HG03342 (cell line): Measurements from ENCODE around the gene ABCC4.
"Not testable (repeated sequence)": the region's sequence is repeated elsewhere in the genome, so short reads cannot be mapped to it uniquely, and the experiment has no call there.

Experiments
- ATAC-seq: cut with Tn5 transposase; IDR thresholded peaks from one replicate; pipeline ENCODE4 v1.9.1; 2021; ENCODE audit warnings: mild to moderate bottlenecking, moderate library complexity; ENCODE audit not compliant: unreplicated experiment

The ABCC4 gene

DNA sequence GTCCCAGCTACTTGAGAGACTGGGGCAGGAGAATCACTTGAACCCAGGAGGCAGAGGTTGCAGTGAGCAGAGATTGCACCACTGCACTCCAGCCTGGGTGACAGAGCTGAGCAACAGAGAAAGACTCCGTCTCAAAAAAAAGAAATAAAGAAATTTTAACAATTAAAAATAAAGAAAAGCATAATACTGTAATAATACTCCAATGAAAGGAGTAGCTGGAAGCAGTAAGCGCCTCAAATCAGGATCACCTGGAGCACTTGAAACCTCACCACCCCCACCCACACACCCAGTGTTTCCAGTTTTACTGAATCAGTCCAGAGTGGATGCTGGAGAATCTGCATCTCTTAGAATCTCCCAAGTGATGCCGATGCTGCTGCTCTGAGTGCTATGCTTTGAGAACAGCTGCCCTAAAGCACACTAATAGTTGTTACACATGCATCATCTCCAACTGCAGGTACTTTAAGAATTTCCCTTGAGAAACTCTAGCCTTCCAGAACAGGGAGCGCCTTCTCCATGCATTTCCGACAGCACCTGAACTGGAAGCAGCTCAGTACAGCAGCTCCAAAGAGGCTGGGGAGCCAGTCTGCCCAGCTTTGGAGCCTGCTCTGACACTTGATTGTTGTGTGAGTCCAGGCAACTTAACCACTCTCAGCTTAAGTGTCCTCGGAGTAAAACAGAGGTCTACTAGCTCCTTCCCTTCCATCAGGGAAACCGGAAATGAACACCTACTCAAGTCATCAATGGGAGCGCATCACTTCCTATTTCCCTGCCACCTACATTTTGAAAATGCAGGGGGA lies 2.9 kb downstream of the ABCC4 start:
- no peak for ATAC-seq

DNA sequence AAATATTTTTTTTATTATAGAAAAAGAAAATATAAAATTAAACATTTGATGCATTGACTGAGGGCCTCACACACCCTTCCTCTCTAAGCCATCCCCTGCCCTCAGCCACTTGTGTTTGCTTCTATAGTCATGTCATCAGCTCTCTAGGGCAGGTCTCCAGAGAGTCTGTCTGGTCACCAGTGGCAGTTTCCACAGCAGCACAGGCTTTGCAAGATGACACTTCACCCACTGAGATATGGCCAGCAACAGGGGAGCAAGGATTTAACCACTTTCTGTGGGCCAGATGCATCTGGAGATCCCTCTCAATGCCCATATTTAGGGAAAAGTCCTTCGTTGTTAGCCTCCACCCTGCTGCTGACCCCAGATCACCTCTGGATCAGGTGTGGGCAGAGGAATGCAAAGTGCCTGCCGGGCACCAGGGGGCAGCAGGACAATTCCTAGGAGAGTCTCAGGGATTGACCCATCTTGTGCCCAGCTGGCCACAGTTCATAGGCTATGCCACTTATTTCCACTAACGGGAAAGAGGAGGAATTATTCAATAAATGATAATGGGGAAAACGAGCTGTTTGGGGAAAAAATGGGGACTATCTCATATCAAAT lies 4.8 kb downstream of the ABCC4 start:
- ATAC-seq = no peak

DNA sequence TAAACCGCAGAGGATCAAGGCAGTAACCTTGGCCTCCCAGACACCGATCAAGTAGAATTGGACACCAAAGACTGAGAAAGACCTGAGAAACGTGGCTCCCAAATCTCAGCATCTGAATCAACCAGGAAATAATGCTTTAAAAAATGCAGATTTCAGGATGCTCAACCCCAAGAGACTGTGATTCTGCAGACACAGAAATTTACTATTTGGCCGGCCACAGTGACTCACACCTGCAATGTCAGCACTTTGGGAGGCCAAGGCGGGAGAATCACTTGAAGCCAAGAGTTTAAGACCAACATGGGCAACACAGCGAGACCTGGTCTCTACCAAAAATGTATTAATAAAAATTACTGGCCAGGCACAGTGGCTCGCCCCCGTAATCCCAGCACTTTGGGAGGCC lies 6.2 kb downstream of the ABCC4 start:
- no peak for ATAC-seq

DNA sequence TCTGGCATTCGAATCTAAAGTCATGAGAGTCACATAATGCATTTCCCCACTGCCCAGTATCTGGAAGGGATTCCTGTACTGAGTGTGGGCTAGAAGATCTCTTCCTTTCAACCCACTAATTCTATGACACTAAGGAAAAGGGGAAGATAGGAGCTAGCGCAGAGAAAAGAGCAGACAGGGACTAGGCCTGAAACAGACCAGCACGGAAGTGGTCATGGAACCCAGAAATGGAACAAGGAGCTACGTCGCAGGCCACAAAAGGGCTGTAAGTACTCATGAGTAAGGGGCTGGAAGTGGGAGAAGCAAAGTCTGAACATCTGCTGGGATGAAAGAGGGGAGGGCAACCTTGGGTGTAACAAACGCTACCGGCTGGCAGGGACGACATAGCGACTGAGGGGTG lies 8.6 kb downstream of the ABCC4 start:
- no peak for ATAC-seq

DNA sequence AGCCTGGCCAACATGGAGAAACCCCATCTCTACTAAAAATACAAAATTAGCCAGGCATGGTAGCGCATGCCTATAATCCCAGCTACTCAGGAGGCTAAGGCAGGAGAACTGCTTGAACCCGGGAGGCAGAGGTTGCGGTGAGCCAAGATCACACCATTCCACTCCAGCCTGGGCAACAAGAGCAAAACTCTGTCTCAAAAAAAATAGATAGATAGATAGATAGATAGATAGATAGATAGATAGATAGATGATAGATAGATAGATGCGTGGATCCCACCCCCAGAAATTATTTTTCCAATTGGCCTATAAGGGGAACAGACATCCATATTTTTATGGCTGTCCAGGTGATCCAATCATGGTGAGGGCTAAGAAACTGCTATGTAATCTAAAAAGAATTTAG lies 11.3 kb downstream of the ABCC4 start:
- not testable (repeated sequence) for ATAC-seq

DNA sequence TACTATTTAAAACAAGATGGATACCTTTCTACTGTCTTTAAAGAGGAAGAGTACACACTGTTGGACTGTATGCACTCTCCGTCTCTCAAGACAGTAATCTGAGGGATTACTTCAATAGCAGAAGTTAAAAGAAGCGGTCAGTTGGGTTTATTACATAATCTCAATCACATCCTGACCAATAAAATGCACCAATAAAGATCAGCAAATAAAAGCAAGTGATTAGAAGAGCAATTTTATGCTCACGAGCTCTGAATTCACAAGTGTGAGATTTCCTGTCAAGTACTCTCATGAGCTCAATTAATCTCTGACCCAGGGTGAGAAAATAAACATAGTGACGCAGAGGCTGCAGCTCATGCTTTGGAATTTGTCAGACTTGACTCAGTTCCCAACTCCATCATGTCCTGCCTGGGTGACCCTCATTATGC lies 12.2 kb downstream of the ABCC4 start:
- ATAC-seq = no peak

DNA sequence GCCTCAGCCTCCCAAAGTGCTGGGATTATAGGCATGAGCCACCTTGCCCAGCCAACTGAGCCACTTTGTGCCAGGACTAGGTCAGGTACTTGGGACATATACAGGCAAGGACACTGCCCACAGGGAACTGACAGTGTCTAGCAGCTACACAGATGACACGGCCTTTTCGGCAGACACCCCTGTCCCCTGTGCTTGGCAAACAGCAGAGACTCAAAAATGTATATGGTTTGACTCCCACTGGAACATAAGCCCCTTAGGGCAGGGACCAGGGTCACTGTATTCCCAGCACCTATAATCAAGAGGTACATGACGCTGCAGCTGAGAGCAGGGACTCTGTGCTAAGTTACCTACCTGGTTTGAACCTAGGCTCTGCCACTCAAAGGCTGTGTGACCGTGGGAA lies 16.8 kb downstream of the ABCC4 start:
- no peak for ATAC-seq

DNA sequence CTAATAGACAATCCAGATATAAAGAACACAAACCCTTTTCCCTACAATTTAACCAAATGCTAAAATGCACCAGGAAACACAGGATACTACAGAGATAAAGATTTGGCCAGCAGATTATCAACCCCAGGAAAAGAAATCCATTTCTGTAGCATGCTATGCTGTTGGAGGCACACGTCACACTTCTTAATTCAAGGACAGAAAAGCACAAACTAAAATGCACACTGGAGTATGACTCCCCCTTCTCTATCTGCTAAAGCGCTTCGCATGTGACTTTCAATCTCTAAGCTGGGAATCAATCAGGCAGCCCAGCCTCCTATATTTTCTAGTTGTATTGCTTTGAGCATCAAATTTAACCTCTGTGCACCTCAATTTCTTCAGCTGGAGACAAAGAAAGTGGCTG lies 22.2 kb downstream of the ABCC4 start:
- ATAC-seq = no peak

DNA sequence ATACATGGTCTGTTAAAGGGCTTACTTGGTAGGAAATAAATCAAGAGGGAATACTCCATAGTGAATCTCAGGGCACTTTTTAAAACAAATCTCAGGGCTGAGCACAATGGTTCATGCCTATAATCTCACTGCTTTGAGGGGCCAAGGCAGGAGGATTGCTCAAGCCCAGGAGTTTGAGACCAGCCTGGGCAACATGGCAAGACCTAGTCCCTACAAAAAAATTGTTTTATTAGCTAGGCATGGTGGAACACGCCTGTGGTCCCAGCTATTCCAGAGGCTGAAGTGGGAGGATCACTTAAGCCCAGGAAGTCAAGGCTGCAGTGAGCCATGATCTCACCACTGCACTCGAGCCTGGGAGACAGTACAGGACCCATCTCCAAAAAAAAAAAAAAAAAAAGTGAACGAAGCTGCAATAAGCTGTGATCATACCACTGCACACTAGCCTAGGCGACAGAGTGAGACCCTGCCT lies 25.2 kb downstream of the ABCC4 start:
- ATAC-seq = no peak

DNA sequence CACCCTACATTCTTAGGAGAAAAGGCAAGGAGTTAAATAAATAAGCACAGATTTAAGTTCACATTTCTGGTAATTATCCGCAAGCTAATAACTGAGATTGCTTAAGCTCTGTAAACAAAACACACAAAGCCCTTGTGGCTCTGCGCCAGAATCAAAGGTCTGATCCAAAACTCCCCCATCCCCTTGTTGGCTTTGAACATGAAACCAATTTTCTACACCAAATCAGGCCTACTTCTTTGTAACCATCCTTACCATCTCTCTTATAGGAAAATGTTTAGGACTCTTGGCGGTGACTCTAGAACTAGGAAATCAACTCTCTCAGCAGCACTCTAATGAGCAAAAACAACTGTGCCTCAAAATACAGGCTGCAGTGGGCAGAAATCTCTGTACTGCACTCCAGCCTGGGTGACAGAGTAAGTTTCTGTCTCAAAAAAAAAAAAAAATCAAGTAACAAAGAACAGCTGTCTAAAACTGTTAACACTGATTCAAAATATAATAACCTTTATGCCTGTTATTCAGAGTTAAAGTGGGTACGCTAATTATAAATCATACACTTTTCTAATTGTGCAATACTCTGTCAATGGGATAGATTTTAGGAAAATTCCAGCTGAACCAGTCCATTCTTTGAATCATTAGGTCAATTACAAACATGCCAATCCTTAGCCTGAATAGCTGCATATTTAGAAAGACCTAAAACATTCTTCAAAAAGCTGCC lies 25.8 kb downstream of the ABCC4 start:
- no peak for ATAC-seq

DNA sequence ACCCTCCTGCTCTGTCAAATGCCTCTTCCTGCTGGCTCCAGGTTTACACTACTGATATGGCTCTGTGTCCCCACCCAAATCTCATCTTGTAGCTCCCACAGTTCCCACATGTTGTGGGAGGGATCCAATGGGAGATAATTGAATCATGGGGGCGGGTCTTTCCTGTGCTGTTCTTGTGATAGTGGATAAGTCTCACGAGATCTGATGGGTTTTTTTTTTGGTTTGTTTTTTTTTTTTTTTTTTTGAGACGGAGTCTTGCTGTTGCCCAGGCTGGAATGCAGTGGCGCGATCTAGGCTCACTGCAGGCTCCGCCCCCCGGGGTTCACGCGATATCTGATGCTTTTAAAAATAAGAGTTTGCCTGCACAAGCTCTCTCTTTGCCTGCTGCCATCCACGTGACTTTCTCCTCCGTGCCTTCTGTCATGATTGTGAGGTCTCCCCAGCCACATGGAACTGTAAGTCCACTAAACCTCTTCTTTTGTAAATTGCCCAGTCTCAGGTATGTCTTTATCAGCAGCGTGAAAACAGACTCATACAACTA lies 27.6 kb downstream of the ABCC4 start:
- not testable (repeated sequence) for ATAC-seq

DNA sequence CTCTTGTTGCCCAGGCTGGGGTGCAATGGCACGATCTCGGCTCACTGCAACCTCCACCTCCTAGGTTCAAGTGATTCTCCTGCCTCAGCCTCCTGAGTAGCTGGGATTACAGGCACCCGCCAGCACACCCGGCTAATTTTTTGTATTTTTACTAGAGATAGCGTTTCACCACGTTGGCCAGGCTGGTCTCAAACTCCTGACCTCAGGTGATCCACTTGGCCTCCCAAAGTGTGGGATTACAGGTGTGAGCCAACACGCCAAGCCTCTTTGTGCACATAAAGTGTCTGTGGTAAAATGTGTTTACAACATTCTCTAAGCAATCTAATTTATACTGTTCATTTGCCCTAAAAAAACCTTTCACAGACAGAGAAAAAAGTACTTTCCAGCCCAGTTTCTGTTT lies 29.2 kb downstream of the ABCC4 start:
- ATAC-seq = not testable (repeated sequence)

DNA sequence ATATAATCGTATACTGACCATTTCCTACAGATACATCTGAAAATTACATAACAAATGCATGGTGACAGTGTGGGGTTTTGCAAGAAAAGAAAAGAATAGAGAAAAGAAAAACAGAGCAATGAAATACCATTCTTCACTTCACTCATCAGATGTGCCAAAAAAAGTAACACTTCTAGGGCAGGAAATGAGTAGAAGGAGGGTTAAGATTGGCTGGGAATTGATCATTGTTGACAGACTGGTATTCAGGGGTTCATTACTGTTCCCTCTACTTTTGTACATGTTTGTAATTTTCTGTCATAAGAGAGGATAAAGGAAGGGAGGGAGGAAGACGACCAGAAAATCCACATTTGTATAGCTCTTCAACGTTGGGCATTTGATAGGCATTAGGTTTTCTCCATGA lies 31.5 kb downstream of the ABCC4 start:
- ATAC-seq = no peak

DNA sequence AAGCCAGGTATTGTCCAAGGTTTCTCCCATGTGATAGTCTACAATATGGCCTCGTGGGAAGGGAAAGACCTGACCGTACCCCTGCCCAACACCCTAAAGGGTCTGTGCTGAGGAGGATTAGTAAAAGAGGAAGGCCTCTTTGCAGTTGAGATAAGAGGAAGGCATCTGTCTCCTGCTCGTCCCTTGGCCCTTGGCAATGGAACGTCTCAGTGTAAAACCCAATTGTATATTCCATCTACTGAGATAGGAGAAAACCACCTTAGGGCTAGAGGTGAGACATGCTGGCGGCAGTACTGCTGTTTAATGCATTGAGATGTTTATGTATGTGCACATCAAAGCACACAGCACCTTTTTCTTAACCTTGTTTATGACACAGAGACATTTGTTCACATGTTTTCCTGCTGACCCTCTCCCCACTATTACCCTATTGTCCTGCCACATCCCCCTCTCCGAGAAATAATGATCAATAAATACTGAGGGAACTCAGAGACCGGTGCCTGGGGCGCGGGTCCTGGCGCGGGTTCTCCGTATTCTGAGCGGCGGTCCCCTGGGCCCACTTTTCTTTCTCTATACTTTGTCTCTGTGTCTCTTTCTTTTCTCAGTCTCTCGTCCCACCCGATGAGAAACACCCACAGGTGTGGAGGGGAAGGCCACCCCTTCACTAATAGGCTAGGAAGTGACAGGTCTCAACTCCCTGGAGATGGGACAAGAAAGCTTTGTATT lies 32.7 kb downstream of the ABCC4 start:
- ATAC-seq = not testable (repeated sequence)

DNA sequence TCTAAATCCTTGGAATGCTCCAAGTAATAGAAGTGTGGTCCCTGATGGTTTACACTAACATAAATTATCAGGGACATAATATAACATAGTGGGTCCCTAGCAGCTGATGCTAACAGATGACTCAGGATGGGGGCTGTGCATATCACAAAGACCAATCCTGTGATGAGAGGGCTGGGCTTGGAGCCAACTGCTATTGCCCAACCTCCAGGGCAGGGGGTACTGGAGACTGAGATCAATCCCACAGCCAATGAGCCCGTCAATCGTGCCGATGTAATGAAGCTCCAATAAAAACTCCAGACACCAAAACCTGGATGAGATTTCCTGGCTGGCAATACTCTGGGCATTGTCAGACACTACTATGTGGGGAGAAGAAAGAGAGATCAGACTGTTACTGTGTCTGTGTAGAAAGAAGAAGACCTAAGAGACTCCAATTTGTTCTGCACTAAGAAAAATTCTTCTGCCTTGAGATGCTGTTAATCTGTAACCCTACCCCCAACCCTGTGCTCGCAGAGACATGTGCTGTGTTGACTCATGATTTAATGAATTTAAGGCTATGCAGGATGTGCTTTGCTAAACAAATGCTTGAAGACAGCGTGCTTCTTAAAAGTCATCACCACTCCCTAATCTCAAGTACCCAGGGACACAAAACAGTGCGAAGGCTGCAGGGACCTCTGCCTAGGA lies 33.4 kb downstream of the ABCC4 start:
- ATAC-seq = no peak

DNA sequence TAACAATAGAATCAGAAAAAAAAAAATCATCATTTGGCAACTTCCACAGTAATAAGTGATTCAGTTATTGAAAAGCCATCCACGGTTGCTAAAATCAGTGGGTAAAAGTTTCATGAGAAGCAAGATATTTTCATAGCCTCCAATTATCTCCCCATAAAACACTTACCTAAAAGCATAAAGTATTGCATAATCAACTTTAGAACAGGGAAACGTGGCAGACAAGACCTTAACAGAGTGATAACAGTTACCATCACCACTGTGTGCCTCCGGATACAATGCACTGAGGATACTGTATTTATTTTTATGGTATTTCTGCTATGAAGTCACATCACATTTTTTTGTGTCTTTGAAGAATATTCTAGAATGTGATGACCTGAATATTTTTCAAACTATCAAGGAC lies 37.0 kb downstream of the ABCC4 start:
- ATAC-seq = no peak

DNA sequence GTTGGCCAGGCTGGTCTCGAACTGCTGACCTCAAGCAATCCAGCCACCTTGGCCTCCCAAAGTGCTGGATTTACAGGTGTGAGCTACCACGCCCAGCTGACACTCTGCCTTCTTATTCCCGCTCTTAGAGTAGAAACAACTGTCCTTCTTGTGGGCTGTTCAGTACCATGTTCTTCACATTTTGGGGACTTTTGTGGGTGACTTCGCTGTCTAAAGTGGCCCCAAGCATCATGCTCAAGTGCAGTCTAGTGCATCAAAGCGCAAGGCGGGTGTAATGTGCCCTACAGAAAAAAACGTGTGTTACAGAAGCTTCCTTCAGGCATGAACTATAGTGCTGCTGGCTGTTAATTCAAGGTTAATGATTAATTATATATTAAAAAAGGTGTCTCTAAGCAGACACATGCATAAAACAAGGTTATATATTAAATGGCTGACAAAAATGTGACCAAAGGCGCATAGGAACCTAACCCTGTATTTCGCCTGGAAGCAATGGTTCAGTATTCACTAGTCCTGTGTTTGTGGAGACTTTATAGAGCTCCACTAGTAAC lies 38.3 kb downstream of the ABCC4 start:
- ATAC-seq = no peak

DNA sequence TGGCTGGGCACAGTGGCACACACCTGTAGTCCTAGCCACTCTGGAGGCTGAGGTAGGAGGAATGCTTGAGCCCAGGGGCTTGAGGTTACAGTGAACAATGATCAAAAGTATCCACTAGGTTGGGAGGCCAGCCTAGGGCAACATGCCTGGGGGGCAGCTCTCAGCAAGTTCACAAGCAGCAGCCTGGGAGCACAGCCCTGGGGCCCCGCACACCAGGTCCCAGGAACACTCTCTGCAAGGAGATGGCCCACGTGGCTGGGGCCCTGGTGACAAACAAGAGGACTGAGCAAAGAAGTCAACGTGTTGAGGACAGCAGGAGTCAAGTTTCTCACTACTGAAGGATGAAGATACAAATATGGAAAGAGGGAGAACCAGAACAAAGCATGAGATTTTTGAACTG lies 39.3 kb downstream of the ABCC4 start:
- ATAC-seq = no peak

DNA sequence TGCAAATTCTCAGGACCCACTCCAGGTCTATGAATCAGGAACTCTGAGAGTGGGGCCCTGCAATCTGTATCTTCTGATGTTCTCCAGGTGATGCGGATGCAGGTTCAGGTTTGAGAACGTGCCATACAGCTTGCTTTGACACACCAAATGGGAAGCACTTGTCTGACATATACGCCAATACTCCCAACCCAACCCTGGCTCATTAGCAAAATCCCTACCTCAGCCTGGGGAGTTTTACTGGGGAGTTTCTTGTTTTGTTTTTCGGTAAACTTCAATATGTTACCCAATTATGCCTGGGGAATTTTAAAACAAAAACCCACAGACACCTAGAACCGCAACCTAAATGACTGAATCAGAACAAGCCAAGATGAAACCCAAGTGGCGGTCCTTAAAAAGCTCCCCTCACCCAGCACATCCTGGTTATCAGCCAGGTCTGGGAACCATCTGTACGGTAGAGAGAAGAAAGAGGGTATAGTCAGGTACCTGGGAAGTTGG lies 41.2 kb downstream of the ABCC4 start:
- ATAC-seq = peak; percentile 40

DNA sequence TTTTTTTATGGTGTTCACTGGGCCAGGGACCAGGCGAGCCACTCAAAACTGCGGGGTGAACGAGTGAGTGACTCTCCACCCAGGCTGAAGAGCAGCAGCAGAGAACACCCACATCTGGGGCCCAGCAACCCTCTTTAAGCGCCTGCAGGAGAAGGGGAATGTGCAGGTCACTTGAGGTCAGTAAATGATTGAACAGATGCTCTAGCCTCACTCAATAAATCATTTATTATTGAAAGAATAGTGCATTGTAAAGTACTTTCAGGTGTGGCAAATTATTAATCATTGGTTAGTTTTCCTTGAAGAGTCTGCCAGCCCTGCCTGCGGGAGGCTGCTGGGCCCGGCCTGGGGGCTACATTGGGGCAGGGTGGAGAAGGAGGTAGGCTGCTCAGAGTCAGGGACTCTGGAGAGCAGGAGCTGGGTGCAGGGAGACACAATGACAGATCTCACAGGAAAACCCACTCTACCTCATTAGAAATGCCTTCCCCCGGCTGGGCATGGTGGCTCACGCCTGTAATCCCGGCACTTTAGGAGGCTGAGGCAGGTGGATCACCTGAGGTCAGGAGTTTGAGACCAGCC lies 42.5 kb downstream of the ABCC4 start:
- ATAC-seq = peak; percentile 52
